Myocyte (in vitro differentiated cells): ENCODE results near the gene MUC2. TPM values are rescaled to one million over a fixed set of nuclear protein-coding genes. Genes with fewer than 3 reads are reported as not detected.
"Not testable (repeated sequence)": the region's sequence is repeated elsewhere in the genome, so short reads cannot be mapped to it uniquely, and the experiment has no call there.

Source experiments
- DNase-seq: peaks from one replicate; pipeline ENCODE4 v3.0.0-alpha.2; 2012; ENCODE audit warnings: low read depth
- total RNA-seq: library from RNA; depleted of rRNA; stranded (reverse); fragments of >200 nt; gene quantifications from 2 replicates; pipeline ENCODE4 v1.2.3, GENCODE V29; 2014

The MUC2 gene
- total RNA-seq, 1 donor from 2014 or later = not detected

DNA sequence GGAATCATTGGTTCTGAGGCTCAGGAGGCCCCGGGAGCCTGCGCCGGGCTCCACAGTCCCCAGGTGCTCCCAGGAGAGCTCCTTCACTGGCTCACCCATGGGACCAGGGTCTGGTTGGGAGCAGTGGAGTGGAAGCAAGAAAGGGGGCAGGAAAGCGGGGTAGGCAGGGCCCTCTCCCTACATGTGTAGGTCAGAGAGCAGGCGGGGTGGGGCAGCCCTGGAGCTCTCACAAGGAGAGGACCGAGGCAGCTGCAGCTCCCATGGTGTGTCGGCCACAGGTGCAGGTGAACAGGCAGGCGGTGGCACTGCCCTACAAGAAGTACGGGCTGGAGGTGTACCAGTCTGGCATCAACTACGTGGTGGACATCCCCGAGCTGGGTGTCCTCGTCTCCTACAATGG is 28.3 kb downstream of the MUC2 start:
- DNase-seq = no peak

DNA sequence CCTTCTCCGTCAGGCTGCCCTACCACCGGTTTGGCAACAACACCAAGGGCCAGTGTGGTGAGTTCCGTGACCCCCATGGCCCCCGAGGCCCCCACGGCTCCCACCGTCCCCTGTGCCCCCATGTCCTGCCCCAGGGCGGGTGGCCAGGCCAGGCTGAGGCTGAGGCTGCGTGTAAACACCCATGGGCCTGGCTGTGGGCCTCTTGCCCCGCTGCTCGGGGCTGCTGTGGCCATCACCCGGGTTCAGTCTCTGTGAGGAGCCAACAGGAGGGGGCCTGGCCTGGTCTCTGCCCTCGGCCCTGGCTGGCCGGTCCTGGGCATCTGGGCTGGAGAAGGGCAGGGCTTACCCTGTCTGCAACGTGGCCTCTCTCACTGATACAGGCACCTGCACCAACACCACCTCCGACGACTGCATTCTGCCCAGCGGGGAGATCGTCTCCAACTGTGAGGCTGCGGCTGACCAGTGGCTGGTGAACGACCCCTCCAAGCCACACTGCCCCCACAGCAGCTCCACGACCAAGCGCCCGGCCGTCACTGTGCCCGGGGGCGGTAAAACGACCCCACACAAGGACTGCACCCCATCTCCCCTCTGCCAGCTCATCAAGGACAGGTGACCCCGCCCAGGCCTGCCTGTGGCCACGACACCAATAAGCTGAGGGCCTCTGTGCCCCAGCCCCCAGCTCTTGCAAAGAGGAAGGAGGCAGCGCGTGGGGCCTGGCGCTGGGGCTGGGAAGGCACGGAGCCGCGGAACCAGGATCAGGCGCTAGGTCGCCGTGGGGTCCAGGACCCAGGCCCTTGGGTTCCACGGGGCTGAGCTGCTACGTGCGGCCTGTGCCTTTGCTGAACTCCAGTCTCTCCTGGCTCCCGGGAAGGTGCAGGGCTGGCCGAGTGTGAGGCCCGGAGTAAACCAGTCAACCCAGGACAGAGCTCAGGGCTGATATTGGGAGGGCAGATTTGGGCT is 29.0 kb downstream of the MUC2 start:
- no peak for DNase-seq

DNA sequence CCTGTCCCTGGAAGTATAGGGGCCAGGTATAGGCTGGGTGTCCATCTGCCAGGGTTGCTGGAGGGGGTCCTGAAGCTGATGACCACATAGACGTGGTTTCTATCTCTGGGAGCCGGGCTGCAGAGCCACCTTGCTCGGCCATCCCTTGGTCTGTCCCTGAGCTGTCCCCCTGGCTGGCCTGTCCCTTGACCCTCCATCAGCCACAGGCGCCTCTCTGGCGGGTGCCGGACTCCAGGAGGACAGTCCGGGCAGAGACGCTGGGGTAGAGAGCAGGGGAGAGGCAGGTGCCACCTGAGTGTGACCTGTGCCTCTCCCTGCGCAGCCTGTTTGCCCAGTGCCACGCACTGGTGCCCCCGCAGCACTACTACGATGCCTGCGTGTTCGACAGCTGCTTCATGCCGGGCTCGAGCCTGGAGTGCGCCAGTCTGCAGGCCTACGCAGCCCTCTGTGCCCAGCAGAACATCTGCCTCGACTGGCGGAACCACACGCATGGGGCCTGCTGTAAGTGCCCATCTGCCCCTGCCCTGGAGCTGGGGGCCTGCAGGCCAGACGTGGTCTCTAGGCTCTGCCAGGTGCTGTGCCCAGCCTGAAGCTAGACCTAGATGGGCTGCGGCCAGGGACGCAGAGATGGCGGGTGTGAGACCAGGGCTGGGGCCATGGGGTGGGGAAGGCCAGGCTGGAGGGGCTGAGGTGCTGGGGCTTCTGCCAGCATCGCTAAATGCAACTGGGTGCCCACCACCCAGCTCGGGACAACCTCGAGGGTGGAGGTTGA is 29.9 kb downstream of the MUC2 start:
- DNase-seq = no peak

DNA sequence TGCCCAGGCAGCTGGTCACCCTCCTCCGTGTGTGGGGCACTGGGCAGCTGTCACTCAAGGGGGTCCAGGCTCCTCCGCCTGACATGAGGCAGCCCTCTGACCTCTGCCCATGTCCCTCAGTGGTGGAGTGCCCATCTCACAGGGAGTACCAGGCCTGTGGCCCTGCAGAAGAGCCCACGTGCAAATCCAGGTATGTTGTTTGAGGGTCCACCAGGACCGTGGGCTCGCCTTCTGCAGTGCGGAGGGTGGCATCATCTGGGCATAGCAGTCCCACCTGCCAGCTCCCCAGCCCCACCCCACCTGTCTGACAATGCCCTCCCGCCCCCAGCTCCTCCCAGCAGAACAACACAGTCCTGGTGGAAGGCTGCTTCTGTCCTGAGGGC is 30.5 kb downstream of the MUC2 start:
- no peak for DNase-seq

DNA sequence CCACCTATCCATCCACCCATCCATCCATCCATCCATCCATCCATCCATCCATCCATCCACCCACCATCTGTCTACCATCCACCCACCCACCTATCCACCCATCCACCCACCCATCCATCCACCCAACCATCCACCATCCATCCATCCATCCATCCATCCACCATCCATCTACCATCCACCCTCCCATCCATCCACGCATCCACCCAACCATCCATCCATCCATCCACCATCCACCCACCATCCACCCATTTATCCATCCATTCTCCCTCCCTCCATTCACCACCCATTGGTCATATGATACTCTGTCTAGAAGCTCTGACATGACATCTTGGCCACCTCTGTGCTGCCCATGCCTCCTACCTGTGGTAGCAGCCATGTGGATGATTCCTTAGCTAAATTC is 31.7 kb downstream of the MUC2 start:
- no peak for DNase-seq

DNA sequence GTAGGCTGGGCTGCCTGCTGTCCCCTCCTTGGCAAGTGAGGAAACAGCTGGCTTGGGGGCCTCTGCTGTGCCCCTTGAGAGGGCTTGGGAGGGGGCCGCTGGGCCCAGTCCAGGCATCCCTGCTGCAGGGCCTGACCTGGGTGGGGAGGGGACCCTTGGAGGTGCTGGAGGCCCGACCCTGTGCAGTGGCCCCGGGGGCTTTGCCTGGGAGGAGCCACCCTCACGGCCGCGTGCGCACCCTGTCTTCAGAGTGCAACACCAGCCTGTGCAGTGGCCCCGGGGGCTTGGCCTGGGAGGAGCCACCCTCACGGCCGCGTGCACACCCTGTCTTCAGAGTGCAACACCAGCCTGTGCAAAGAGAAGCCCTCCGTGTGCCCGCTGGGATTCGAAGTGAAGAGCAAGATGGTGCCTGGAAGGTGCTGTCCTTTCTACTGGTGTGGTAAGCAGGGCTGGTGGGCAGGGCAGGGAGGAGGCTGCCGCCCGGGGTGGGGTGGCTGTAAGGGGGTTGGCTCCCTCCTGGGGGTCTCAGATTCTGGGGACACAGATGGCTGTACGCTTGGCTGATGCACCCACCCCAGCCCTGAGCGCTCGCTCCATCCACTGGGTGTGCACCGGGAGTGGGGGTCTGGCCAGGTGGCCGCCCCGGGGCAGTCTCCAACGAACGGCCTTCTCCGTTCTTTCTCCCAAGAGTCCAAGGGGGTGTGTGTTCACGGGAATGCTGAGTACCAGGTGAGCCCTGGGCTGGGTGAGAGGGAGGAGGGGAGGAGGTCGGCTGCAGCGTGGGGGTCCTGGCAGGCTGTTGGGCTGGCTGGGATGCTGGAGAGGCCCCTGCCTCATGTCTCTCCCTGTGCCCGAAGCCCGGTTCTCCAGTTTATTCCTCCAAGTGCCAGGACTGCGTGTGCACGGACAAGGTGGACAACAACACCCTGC is 32.9 kb downstream of the MUC2 start:
- DNase-seq = no peak

DNA sequence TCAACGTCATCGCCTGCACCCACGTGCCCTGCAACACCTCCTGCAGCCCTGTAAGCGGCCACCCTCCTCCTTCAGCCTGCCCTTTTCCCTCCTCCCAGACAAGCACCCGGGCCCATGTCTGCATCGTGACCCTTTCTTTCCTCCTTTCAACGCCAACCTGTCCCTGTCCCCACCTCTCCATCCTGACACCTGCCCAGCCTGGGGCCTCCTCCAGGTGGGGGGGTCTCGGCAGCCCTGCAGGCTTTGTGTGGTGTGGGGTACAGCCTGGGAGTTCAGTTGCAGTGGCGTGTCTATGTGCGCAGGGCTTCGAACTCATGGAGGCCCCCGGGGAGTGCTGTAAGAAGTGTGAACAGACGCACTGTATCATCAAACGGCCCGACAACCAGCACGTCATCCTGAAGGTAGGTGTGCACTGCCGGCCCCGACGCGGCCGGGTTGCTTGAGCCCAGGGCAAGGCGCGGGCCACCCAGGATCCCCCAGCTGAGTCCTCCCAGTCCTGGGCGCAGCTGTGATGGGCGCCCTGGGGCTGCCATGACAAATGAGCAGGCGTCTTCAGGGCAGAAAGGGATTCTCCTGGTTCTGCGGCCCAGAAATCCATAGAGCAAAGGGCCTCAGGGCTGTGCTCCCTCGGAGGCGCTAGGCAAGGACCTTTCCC is 33.7 kb downstream of the MUC2 start:
- DNase-seq = no peak

DNA sequence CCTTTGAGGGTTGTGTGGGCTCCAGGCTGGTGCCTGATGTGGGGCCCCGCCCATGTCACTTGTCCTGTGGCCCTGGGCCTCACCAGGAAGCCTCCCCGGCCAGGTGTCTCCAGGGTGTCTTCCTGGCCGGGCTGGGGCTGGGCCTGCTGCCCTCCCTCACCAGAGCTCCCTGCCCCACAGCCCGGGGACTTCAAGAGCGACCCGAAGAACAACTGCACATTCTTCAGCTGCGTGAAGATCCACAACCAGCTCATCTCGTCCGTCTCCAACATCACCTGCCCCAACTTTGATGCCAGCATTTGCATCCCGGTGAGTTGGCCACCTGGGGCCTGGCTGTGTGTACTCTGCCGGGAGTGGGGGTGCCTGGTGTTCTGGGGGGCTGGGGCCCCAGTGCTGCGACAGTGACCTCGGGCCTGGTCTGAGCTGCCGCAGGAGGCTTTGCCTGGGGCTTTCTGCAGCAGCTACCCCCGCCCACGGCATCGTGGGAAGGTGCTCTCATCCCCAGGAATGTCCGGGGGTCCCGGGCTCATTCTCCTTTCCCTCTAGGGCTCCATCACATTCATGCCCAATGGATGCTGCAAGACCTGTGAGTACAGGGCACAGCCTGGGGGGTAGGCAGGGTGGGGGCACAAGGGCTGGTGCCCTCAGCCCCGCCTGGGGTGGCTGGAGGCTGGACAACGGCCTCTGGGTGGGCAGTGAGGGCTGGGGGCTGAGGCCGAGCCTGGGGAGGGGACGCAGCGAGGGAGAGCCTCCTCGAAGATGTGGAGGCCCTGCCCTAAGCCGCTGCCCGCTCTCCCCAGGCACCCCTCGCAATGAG is 34.6 kb downstream of the MUC2 start:
- DNase-seq = no peak

DNA sequence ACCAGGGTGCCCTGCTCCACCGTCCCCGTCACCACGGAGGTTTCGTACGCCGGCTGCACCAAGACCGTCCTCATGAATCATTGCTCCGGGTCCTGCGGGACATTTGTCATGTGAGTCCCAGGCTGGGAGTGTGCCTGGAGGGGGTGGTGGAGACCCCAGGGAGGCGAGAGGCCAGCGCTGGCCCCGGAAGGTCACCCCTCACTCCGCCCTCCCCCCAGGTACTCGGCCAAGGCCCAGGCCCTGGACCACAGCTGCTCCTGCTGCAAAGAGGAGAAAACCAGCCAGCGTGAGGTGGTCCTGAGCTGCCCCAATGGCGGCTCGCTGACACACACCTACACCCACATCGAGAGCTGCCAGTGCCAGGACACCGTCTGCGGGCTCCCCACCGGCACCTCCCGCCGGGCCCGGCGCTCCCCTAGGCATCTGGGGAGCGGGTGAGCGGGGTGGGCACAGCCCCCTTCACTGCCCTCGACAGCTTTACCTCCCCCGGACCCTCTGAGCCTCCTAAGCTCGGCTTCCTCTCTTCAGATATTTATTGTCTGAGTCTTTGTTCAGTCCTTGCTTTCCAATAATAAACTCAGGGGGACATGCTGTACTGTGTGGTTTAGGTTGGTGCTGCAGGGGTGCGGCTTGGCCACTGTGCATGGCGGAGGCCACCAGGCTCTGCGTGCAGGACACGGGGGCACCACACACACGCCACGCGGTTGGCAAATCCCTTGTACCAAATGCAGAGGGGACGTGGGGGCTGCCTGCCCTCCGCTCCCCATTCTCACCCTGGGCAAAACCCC is 35.4 kb downstream of the MUC2 start:
- no peak for DNase-seq

DNA sequence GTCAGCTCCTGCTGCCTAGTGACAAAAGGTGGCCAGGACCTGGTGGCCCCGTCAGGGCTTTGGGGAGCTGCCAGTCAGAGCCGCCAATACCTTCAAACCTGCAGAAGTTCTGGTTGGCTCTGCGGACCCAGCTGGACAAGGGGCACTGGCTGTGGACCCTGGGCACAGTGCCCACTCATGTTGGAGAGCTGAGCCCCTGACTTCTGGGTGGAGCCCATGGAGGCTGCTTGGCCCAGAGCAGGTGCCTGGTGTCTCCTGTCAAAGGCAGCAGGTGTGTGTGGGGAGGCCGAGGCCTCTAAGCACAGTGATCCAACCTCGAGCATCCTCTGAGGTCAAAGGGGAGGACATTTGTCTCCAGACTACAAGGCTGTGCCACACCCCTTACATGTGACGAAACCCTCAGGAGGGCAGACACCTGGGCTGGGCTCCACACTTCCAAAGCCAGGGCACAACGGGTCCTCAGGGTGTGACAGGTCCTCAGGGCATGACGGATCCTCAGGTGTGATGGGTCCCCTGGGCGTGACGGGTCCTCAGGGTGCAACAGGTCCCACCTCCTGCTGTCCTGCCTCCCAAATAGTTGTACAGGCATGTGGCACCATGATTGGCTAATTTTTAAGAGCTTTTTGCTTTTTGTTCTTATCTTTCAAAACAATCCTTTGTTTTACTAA is 37.0 kb downstream of the MUC2 start:
- DNase-seq = no peak

DNA sequence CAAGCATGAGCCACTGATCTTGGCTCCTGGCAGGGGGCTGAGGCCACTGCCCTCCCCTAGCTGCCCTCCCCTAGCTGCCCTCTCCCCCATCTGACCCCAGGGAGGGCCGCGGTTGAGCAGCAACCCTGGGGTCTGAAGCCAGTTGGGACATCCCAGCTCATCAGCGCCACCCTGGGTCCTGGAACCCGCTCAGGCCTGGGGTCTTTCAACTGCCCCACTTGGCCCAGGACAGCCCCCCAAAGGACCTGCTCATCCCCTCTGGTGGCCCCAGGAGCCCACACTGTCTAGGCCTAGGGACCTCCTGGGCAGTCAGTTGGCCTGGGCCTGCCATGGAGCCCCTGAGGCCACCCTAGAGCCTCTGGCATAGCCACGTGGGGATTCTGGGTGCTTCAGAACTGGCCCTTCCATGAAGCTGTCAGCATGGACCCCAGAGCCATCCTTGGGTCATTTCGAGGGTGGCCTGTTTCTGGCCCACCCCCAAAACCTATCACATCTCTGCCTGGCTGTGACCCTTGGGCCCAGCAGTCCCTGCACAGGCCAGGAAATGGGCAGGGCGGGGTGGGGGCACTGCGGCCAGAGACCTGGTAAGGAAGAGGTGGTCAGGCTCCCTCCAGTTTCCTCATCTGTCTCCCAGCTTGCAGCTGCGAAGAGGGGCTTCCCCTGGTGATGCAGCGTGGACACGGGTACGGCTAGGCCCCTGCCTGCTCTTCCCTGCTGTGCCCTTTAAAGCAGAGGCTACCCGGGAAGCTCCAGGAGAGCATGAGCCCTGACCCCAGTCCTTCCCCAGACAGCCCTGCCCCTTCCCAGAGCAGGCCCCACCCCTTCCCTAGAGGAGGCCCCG is 37.9 kb downstream of the MUC2 start:
- no peak for DNase-seq

DNA sequence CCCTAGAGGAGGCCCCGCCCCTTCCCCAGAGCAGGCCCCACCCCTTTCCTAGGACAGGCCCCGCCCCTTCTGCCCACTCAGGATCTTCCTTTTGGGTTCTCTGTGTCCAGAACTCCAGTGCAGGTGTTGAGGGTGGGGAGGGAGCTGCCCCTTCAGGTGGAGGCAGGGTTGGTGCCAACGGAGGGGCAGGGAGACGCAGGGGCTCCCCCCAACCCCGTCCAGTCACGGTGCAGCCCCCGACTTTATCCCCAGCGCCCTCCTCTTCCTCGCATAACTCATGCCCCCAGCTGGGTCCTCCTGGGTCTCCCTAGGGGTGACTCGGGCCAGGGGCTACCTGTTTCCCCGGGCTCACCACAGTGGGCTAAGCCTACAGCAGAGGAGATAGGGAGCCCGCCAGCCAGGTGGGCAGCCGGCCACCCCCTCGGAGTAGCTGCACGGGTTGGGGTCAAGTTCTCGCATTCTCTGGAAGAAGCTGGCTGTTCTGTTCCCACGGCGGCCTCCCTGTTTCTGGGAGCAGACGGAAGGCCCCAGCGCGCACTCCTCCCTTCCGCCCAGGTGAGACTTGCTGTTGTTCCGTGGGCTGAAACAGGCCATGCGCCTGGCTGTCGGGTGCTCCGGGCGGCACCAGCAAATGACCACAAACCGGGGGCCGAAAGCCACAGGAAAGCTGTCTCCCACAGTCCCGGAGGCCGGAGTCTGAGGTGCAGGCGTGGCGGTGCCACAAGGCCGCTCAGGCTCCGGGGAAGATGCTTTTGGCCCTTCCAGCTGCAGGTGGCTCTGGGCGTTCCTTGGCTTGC is 38.9 kb downstream of the MUC2 start:
- no peak for DNase-seq

DNA sequence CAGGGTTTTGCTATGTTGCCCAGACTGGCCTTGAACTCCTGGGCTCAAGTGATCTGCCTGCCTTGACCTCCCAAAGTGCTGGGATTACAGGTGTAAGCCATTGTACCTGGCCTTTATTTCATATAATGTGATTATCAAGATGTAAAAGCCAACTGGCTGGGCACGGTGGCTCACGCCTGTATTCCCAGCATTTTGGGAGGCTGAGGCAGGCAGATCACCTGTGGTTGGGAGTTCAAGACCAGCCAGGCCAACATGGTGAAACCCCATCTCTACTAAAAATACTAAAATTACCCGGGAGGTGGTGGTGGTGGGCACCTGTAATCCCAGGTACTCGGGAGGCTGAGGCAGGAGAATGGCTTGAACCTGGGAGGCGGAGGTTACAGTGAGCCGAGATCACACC is 40.6 kb downstream of the MUC2 start:
- DNase-seq = not testable (repeated sequence)

DNA sequence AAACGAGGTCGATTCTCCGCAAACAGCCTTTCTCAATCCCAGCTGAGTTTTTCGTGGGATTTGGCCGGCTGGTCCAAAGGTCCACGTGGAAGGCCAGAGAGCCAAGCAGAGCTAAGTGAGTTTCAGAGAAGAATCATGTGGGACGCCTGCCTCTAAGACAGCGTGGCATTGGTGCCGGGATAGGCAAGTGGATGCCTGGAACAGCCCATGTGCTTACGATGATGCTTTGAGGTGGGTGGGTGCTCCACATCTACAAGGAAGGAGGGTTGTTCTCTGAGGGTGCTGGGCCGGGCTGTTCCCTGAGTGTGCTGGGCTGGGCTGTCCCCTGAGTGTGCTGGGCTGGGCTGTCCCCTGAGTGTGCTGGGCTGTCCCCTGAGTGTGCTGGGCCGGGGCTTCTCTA is 41.4 kb downstream of the MUC2 start:
- no peak for DNase-seq

DNA sequence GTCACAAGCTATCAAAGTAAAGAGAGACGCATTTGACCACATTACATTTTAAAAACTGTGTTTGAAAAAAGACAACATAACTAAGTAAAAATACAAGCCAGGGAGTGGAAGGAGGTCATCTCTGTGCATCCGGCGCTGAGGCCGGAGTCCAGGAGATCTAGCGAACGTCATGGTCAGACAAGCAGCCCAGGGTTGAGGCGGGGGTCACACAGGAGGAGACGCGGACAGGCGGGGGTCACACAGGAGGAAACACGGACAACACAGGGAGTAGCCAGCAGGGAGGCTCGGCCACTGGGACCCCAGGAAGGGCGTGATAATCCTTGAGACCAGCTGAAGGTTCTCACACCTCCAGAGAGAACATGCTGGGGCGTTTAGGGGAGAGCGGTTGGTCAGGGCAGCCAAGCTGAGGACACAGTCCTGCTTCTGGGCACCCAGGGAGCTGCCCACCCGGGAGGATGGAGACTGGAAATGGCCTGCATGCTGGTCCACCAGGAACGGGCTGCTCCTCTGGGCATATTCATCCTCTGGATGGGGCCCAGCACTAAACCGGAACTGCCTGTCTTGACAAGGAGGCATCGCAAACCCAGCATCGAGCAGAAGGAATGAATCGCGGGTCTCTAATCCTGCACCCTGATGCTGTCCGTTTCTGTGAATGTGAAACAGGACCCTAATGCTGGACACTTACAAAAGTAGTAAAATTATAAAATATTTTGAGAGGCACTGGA is 42.2 kb downstream of the MUC2 start:
- no peak for DNase-seq

DNA sequence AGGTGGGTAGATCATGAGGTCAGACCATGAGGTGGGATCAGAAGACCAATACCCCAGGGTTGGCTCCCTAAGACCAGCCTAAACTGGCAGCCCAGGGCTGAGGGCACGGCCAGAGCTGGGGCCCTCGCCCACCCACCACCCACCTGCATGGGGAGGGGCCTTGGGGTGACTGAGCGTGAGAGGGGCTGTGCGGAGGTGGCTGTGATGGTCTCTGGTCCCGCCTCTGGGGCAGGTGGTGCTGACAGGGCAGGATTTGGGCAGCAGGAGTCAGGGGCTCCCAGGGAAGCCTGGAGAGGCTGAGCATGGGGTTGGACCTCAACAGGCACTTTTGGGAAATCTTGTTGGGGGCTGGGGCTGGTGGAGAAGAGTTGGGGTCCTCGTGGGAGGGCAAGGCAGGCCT is 43.3 kb downstream of the MUC2 start:
- no peak for DNase-seq
